HepG2 (cell line): ENCODE results near the gene TRA2B. TPM values are rescaled to one million over a fixed set of nuclear protein-coding genes. Genes with fewer than 3 reads are reported as not detected.

Source experiments
- DMTF1 ChIP-seq: sonication (generic); formaldehyde crosslinking; IDR thresholded peaks from 2 replicates; pipeline ENCODE4 v1.4.0; 2020; ENCODE audit warnings: mild to moderate bottlenecking, missing genetic modification reagents
- HOMEZ ChIP-seq: IDR thresholded peaks from 2 replicates; pipeline ENCODE4 v1.6.1; 2016; ENCODE audit warnings: low read depth
- MTF2 ChIP-seq: sonication (generic); formaldehyde crosslinking; IDR thresholded peaks from 2 replicates; pipeline ENCODE4 v1.5.0; 2020; ENCODE audit warnings: missing genetic modification reagents, borderline replicate concordance
- PRDM10 ChIP-seq: sonication (generic); formaldehyde crosslinking; IDR thresholded peaks from 2 replicates; pipeline ENCODE4 v1.4.0; 2020; ENCODE audit warnings: low read depth, missing genetic modification reagents
- PRDM15 ChIP-seq: sonication (generic); formaldehyde crosslinking; IDR thresholded peaks from 2 replicates; pipeline ENCODE4 v1.4.0; 2020; ENCODE audit warnings: missing genetic modification reagents
- REST ChIP-seq, 2 experiments: IDR thresholded peaks; 2 replicates each; pipeline ENCODE4 v1.6.1; 2011 to 2012; ENCODE audit warnings: low read length in 2 of 2, borderline replicate concordance in 1 of 2, low read depth in 1 of 2, mild to moderate bottlenecking in 1 of 2, moderate library complexity in 1 of 2
- SPEN ChIP-seq: sonication (generic); formaldehyde crosslinking; IDR thresholded peaks from 2 replicates; pipeline ENCODE4 v1.5.1; 2020; ENCODE audit warnings: low read depth, mild to moderate bottlenecking, missing genetic modification reagents
- ZFX ChIP-seq: sonication (generic); formaldehyde crosslinking; IDR thresholded peaks from 2 replicates; pipeline ENCODE4 v1.4.0; 2020; ENCODE audit warnings: mild to moderate bottlenecking, low read depth, missing genetic modification reagents, moderate library complexity
- ZNF629 ChIP-seq: sonication (generic); formaldehyde crosslinking; conservative IDR thresholded peaks from 2 replicates; pipeline ENCODE4 v1.5.0; 2020; ENCODE audit warnings: missing genetic modification reagents
- polyA plus RNA-seq, 8 experiments: library from polyadenylated mRNA; depleted of rRNA in 3 of 8; stranded (reverse) in 7 of 8; unstranded in 1 of 8; fragments of >200 nt; fragmentation: Illumina TruSeq in 4 of 8; extraction: Trizol in 4 of 8; gene quantifications; 2 replicates each; pipeline versions ENCODE4 v1.2.1 to v1.2.3, GENCODE V29; 2011 to 2016; ENCODE audit warnings: low read depth in 4 of 8, missing spikeins in 1 of 8, mixed read lengths in 1 of 8; ENCODE audit not compliant: insufficient read depth in 1 of 8
- total RNA-seq, 5 experiments: library from RNA; depleted of rRNA; stranded (reverse); fragments of >200 nt; fragmentation: Illumina TruSeq; extraction: Trizol; gene quantifications; 2 replicates each; pipeline ENCODE4 v1.2.3, GENCODE V29; 2016; ENCODE audit warnings: low read depth in 1 of 5

Gene TRA2B
- total and polyA plus RNA-seq, 2 of the 13 experiments (the other 11 are each of a cell fraction or from before 2014, with no cell fraction given), result 105 to 241 TPM

- TF ChIP-seq REST (IDR thresholded peaks at IDR 0.05; ENCODE audit: borderline replicate concordance in 1 of 2, low read depth in 1 of 2, low read length in 2 of 2) (no peak), ZNF629 (CRISPR knock-in tag) (no peak), DMTF1 (CRISPR knock-in tag) (no peak), PRDM10 (CRISPR knock-in tag) (no peak), MTF2 (CRISPR knock-in tag) (no peak), ZFX (CRISPR knock-in tag) (no peak; the same call in 1 of the 2 replicates), SPEN (peak; percentile 47; the same call in 1 of the 2 replicates), HOMEZ (peak; percentile 45; the same call in 1 of the 2 replicates), PRDM15 (no peak)
Observed at GRCh38 chr3:185942907-185943759, 5.3 kb upstream of the TRA2B start (continued).
